HL-60 (cell line): ENCODE data around the gene PARL.

Experiments used
- DNase-seq, 2 experiments: peaks; one replicate each; pipeline ENCODE4 v3.0.0-alpha.2; 2010 to 2020; ENCODE audit warnings: low read depth in 1 of 2, low spot score in 1 of 2
- H3K27ac ChIP-seq: fragments of 250-450 bp; sonication (Bioruptor Pico); replicated peaks from 2 replicates; pipeline ENCODE4 v1.5.1; 2020; ENCODE audit warnings: mild to moderate bottlenecking, moderate library complexity
- H3K27me3 ChIP-seq: fragments of 250-450 bp; sonication (Bioruptor Pico); 2 replicates; pipeline ENCODE4 v1.5.1; 2021; ENCODE audit warnings: mild to moderate bottlenecking, moderate library complexity; ENCODE audit not compliant: insufficient read depth, poor library complexity, severe bottlenecking
- H3K4me3 ChIP-seq: replicated peaks from 2 replicates; pipeline ENCODE4 v1.5.1; 2011; ENCODE audit warnings: mild to moderate bottlenecking, control low read depth, low read length; ENCODE audit not compliant: insufficient read depth
- GABPA ChIP-seq: IDR thresholded peaks from 2 replicates; pipeline ENCODE4 v1.6.1; 2012; ENCODE audit warnings: low read depth
- POLR2AphosphoS5 ChIP-seq: IDR thresholded peaks from 2 replicates; pipeline ENCODE4 v1.6.1; 2012; ENCODE audit warnings: low read depth
- SPI1 ChIP-seq: IDR thresholded peaks from 2 replicates; pipeline ENCODE4 v1.6.1; 2012; ENCODE audit warnings: low read depth, mild to moderate bottlenecking, borderline replicate concordance
- long read RNA-seq: library from polyadenylated mRNA; unstranded; transcript quantifications from one replicate; pipeline ENCODE4 v2.0.0, GENCODE V29; 2020
- TF ChIP-seq, protein P1 (sequence below): IDR thresholded peaks from 2 replicates; pipeline ENCODE4 v1.6.1; 2012; ENCODE audit warnings: low read depth; ENCODE audit not compliant: insufficient replicate concordance
- TF ChIP-seq, protein P2 (sequence below): IDR thresholded peaks from one replicate; pipeline ENCODE4 v1.5.1; 2011; ENCODE audit warnings: low read length, control low read depth, inconsistent platforms; ENCODE audit not compliant: insufficient read depth

Gene PARL
- long read RNA-seq, transcript PARL-202 (10 exons, 1,414 nt), result major isoform, 195 of 302 reads
- long read RNA-seq, transcript PARL-205 (10 exons, 1,347 nt), result minor isoform, 23 of 302 reads
- long read RNA-seq, transcript PARL-201 (9 exons, 1,240 nt), result minor isoform, 34 of 302 reads
- long read RNA-seq, partial matches to known transcripts, result 1 of 302 reads
- long read RNA-seq, other reads (novel, unspliced or antisense), result 44 of 302 reads

- no peaks in the 10 kb centered on the region for H3K27me3 ChIP-seq
- peak within 1 kb of the TSS; percentile 94 for H3K4me3 ChIP-seq
- H3K27ac ChIP-seq, result peak within 1 kb of the TSS; percentile 95
- TF ChIP-seq, protein P1, sequence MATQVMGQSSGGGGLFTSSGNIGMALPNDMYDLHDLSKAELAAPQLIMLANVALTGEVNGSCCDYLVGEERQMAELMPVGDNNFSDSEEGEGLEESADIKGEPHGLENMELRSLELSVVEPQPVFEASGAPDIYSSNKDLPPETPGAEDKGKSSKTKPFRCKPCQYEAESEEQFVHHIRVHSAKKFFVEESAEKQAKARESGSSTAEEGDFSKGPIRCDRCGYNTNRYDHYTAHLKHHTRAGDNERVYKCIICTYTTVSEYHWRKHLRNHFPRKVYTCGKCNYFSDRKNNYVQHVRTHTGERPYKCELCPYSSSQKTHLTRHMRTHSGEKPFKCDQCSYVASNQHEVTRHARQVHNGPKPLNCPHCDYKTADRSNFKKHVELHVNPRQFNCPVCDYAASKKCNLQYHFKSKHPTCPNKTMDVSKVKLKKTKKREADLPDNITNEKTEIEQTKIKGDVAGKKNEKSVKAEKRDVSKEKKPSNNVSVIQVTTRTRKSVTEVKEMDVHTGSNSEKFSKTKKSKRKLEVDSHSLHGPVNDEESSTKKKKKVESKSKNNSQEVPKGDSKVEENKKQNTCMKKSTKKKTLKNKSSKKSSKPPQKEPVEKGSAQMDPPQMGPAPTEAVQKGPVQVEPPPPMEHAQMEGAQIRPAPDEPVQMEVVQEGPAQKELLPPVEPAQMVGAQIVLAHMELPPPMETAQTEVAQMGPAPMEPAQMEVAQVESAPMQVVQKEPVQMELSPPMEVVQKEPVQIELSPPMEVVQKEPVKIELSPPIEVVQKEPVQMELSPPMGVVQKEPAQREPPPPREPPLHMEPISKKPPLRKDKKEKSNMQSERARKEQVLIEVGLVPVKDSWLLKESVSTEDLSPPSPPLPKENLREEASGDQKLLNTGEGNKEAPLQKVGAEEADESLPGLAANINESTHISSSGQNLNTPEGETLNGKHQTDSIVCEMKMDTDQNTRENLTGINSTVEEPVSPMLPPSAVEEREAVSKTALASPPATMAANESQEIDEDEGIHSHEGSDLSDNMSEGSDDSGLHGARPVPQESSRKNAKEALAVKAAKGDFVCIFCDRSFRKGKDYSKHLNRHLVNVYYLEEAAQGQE, result peak; percentile 54
- no peak for TF ChIP-seq SPI1
- TF ChIP-seq POLR2AphosphoS5, result peak; percentile 95
- TF ChIP-seq, protein P2, sequence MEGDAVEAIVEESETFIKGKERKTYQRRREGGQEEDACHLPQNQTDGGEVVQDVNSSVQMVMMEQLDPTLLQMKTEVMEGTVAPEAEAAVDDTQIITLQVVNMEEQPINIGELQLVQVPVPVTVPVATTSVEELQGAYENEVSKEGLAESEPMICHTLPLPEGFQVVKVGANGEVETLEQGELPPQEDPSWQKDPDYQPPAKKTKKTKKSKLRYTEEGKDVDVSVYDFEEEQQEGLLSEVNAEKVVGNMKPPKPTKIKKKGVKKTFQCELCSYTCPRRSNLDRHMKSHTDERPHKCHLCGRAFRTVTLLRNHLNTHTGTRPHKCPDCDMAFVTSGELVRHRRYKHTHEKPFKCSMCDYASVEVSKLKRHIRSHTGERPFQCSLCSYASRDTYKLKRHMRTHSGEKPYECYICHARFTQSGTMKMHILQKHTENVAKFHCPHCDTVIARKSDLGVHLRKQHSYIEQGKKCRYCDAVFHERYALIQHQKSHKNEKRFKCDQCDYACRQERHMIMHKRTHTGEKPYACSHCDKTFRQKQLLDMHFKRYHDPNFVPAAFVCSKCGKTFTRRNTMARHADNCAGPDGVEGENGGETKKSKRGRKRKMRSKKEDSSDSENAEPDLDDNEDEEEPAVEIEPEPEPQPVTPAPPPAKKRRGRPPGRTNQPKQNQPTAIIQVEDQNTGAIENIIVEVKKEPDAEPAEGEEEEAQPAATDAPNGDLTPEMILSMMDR, result peak; percentile 78
- peak; percentile 88 for TF ChIP-seq GABPA
- peak; percentile 94 to 97 for DNase-seq
These were observed at the start of gene PARL for GRCh38 chr3:183884427-183885296. TSS of gene PARL (minus strand) at chr3:183884880. CDS start at chr3:183884846, 34 bp downstream.

GRCh38 chr3:183933160-183933559 lies 48.5 kb upstream of the PARL start:
- H3K27me3 ChIP-seq, result no peaks in the 10 kb centered on the region
- DNase-seq, result no peak
- no peak for TF ChIP-seq SPI1
- TF ChIP-seq GABPA, result no peak
- TF ChIP-seq, protein P1, result no peak
- no peak for TF ChIP-seq POLR2AphosphoS5
- TF ChIP-seq, protein P2, result no peak
- H3K27ac ChIP-seq, result no peak overlapping the region
- no peak overlapping the region for H3K4me3 ChIP-seq

GRCh38 chr3:183931881-183932280 lies 47.2 kb upstream of the PARL start:
- no peak for DNase-seq
- no peak for TF ChIP-seq GABPA
- TF ChIP-seq SPI1, result no peak
- TF ChIP-seq, protein P1, result no peak
- TF ChIP-seq, protein P2, result no peak
- TF ChIP-seq POLR2AphosphoS5, result no peak
- no peaks in the 10 kb centered on the region for H3K27me3 ChIP-seq
- H3K27ac ChIP-seq, result no peak overlapping the region
- H3K4me3 ChIP-seq, result no peak overlapping the region
